ENCODE data around the gene MT1X.

GRCh38 chr16:56645311-56645710, 37.0 kb upstream of the MT1X start:
- TF ChIP-seq BHLHE40 (IDR thresholded peaks at IDR 0.05; ENCODE audit: low read depth, low read length) (no peak), MYC (IDR thresholded peaks at IDR 0.05; ENCODE audit: borderline replicate concordance, low read length) (no peak), TP53 (CRISPR knock-in tag; IDR thresholded peaks at IDR 0.05) (no peak), MAX (IDR thresholded peaks at IDR 0.05) (no peak), RAD21 (conservative IDR thresholded peaks at IDR 0.05 in 1 of 2, IDR thresholded peaks at IDR 0.05 in 1 of 2) (no peak), POLR2A (IDR thresholded peaks at IDR 0.05; ENCODE audit: low read length) (no peak), REST (IDR thresholded peaks at IDR 0.05) (no peak)
- TF ChIP-seq, protein P1, sequence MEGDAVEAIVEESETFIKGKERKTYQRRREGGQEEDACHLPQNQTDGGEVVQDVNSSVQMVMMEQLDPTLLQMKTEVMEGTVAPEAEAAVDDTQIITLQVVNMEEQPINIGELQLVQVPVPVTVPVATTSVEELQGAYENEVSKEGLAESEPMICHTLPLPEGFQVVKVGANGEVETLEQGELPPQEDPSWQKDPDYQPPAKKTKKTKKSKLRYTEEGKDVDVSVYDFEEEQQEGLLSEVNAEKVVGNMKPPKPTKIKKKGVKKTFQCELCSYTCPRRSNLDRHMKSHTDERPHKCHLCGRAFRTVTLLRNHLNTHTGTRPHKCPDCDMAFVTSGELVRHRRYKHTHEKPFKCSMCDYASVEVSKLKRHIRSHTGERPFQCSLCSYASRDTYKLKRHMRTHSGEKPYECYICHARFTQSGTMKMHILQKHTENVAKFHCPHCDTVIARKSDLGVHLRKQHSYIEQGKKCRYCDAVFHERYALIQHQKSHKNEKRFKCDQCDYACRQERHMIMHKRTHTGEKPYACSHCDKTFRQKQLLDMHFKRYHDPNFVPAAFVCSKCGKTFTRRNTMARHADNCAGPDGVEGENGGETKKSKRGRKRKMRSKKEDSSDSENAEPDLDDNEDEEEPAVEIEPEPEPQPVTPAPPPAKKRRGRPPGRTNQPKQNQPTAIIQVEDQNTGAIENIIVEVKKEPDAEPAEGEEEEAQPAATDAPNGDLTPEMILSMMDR (IDR thresholded peaks at IDR 0.05) = no peak
- TF ChIP-seq, protein P2, sequence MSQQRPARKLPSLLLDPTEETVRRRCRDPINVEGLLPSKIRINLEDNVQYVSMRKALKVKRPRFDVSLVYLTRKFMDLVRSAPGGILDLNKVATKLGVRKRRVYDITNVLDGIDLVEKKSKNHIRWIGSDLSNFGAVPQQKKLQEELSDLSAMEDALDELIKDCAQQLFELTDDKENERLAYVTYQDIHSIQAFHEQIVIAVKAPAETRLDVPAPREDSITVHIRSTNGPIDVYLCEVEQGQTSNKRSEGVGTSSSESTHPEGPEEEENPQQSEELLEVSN (IDR thresholded peaks at IDR 0.05; ENCODE audit: borderline replicate concordance, low read depth) = no peak
- TF ChIP-seq, protein P3, sequence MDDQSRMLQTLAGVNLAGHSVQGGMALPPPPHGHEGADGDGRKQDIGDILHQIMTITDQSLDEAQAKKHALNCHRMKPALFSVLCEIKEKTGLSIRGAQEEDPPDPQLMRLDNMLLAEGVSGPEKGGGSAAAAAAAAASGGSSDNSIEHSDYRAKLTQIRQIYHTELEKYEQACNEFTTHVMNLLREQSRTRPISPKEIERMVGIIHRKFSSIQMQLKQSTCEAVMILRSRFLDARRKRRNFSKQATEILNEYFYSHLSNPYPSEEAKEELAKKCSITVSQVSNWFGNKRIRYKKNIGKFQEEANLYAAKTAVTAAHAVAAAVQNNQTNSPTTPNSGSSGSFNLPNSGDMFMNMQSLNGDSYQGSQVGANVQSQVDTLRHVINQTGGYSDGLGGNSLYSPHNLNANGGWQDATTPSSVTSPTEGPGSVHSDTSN (IDR thresholded peaks at IDR 0.05) = no peak
- TF ChIP-seq, protein P4, sequence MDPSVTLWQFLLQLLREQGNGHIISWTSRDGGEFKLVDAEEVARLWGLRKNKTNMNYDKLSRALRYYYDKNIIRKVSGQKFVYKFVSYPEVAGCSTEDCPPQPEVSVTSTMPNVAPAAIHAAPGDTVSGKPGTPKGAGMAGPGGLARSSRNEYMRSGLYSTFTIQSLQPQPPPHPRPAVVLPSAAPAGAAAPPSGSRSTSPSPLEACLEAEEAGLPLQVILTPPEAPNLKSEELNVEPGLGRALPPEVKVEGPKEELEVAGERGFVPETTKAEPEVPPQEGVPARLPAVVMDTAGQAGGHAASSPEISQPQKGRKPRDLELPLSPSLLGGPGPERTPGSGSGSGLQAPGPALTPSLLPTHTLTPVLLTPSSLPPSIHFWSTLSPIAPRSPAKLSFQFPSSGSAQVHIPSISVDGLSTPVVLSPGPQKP (IDR thresholded peaks at IDR 0.05; ENCODE audit: low read depth, low read length) = no peak
